Measurements from ENCODE around the gene MYO1B.

MYO1B gene

GRCh38 chr2:191272064-191272463 is 26.9 kb downstream of the MYO1B start:
- H3K79me1 ChIP-seq (replicated peaks; ENCODE audit: low read length, poor library complexity, severe bottlenecking): peaks cover 15% of the 10 kb centered on the region
- no peak for DNase-seq
- peaks cover 0 to 24% of the 10 kb centered on the region in 2 experiments for H3K36me3 ChIP-seq (ENCODE audit: control insufficient read depth in 1 of 2, insufficient read depth in 2 of 2, low read depth in 1 of 2, low read length in 2 of 2)
- H3K18ac ChIP-seq (ENCODE audit: low read depth in 1 of 2, low read length in 2 of 2): no peak overlapping the region
- 96% methylated on average over 2 of the region's 2 CpGs for WGBS
- H3K4ac ChIP-seq (ENCODE audit: low read depth in 1 of 2, low read length in 2 of 2): no peak overlapping the region
- no peak overlapping the region for H4K91ac ChIP-seq (ENCODE audit: low read length)
- no peak overlapping the region for H3K4me2 ChIP-seq (ENCODE audit: low read length, poor library complexity, severe bottlenecking)
- no peak overlapping the region for H2BK120ac ChIP-seq (ENCODE audit: low read depth, low read length)
- H2AFZ ChIP-seq (ENCODE audit: low read depth, low read length): no peak overlapping the region
- H3K14ac ChIP-seq (ENCODE audit: low read length in 2 of 2): no peak overlapping the region
- no peak overlapping the region for H4K8ac ChIP-seq (ENCODE audit: low read length)
- H3K27me3 ChIP-seq (ENCODE audit: control insufficient read depth in 1 of 2, insufficient read depth in 1 of 2, low read length in 2 of 2): no peaks in the 10 kb centered on the region
- H3K9ac ChIP-seq (ENCODE audit: low read length): no peak overlapping the region
- H3K4me3 ChIP-seq (ENCODE audit: insufficient read depth in 1 of 2, low read depth in 1 of 2, low read length in 2 of 2): no peak overlapping the region
- H2AK5ac ChIP-seq (ENCODE audit: low read length, severe bottlenecking): peak overlapping the region; percentile 7
- H3K4me1 ChIP-seq (ENCODE audit: control insufficient read depth, insufficient read depth, low read depth, low read length): peaks cover 5% of the 10 kb centered on the region
- H2BK12ac ChIP-seq (ENCODE audit: low read length in 2 of 2): no peak overlapping the region
- no peaks in the 10 kb centered on the region for H3K9me3 ChIP-seq (ENCODE audit: control insufficient read depth, low read length)
- H3K23ac ChIP-seq (ENCODE audit: low read length in 2 of 2): peak overlapping the region in 1 of 2 experiments; percentile 32
- no peak overlapping the region for H2BK5ac ChIP-seq (ENCODE audit: low read depth, low read length, poor library complexity, severe bottlenecking)
- H3K27ac ChIP-seq (ENCODE audit: low read length, poor library complexity, severe bottlenecking): no peak overlapping the region
- H2BK15ac ChIP-seq (ENCODE audit: low read depth, poor library complexity, severe bottlenecking): no peak overlapping the region

GRCh38 chr2:191274413-191274815 is 29.2 kb downstream of the MYO1B start:
- no peak overlapping the region for H3K4me3 ChIP-seq (ENCODE audit: insufficient read depth in 1 of 2, low read depth in 1 of 2, low read length in 2 of 2)
- H3K27ac ChIP-seq (ENCODE audit: low read length, poor library complexity, severe bottlenecking): no peak overlapping the region
- H2AK5ac ChIP-seq (ENCODE audit: low read length, severe bottlenecking): no peak overlapping the region
- H3K23ac ChIP-seq (ENCODE audit: low read length in 2 of 2): no peak overlapping the region
- H3K9me3 ChIP-seq (ENCODE audit: control insufficient read depth, low read length): no peaks in the 10 kb centered on the region
- H2BK120ac ChIP-seq (ENCODE audit: low read depth, low read length): no peak overlapping the region
- peaks cover 2% of the 10 kb centered on the region for H3K4me1 ChIP-seq (ENCODE audit: control insufficient read depth, insufficient read depth, low read depth, low read length)
- H2AFZ ChIP-seq (ENCODE audit: low read depth, low read length): no peak overlapping the region
- no peak overlapping the region for H4K91ac ChIP-seq (ENCODE audit: low read length)
- no peak for DNase-seq
- no peak overlapping the region for H3K18ac ChIP-seq (ENCODE audit: low read depth in 1 of 2, low read length in 2 of 2)
- H2BK12ac ChIP-seq (ENCODE audit: low read length in 2 of 2): no peak overlapping the region
- H3K79me1 ChIP-seq (replicated peaks; ENCODE audit: low read length, poor library complexity, severe bottlenecking): peaks cover 18% of the 10 kb centered on the region
- H2BK15ac ChIP-seq (ENCODE audit: low read depth, poor library complexity, severe bottlenecking): no peak overlapping the region
- no peak overlapping the region for H3K9ac ChIP-seq (ENCODE audit: low read length)
- no peak overlapping the region for H3K4me2 ChIP-seq (ENCODE audit: low read length, poor library complexity, severe bottlenecking)
- no peak overlapping the region for H3K14ac ChIP-seq (ENCODE audit: low read length in 2 of 2)
- H2BK5ac ChIP-seq (ENCODE audit: low read depth, low read length, poor library complexity, severe bottlenecking): no peak overlapping the region
- 95% methylated on average over 2 of the region's 2 CpGs for WGBS
- H4K8ac ChIP-seq (ENCODE audit: low read length): peak overlapping the region; percentile 76
- peaks cover 6 to 40% of the 10 kb centered on the region in 2 experiments for H3K36me3 ChIP-seq (ENCODE audit: control insufficient read depth in 1 of 2, insufficient read depth in 2 of 2, low read depth in 1 of 2, low read length in 2 of 2)
- no peaks in the 10 kb centered on the region for H3K27me3 ChIP-seq (ENCODE audit: control insufficient read depth in 1 of 2, insufficient read depth in 1 of 2, low read length in 2 of 2)
- H3K4ac ChIP-seq (ENCODE audit: low read depth in 1 of 2, low read length in 2 of 2): no peak overlapping the region

GRCh38 chr2:191276792-191277465 is 31.7 kb downstream of the MYO1B start:
- Histone ChIP-seq H3K9me3 (ENCODE audit: control insufficient read depth, low read length) (no peaks in the 10 kb centered on the region), H3K4me3 (ENCODE audit: insufficient read depth in 1 of 2, low read depth in 1 of 2, low read length in 2 of 2) (no peak overlapping the region), H3K4ac (ENCODE audit: low read depth in 1 of 2, low read length in 2 of 2) (no peak overlapping the region), H3K9ac (ENCODE audit: low read length) (no peak overlapping the region), H3K27ac (ENCODE audit: low read length, poor library complexity, severe bottlenecking) (no peak overlapping the region), H3K14ac (ENCODE audit: low read length in 2 of 2) (no peak overlapping the region), H3K4me2 (ENCODE audit: low read length, poor library complexity, severe bottlenecking) (no peak overlapping the region), H3K36me3 (ENCODE audit: control insufficient read depth in 1 of 2, insufficient read depth in 2 of 2, low read depth in 1 of 2, low read length in 2 of 2) (peaks cover 13 to 65% of the 10 kb centered on the region in 2 experiments), H3K27me3 (ENCODE audit: control insufficient read depth in 1 of 2, insufficient read depth in 1 of 2, low read length in 2 of 2) (no peaks in the 10 kb centered on the region), H4K91ac (ENCODE audit: low read length) (no peak overlapping the region), H2BK5ac (ENCODE audit: low read depth, low read length, poor library complexity, severe bottlenecking) (no peak overlapping the region), H3K23ac (ENCODE audit: low read length in 2 of 2) (no peak overlapping the region), H2BK15ac (ENCODE audit: low read depth, poor library complexity, severe bottlenecking) (no peak overlapping the region), H3K18ac (ENCODE audit: low read depth in 1 of 2, low read length in 2 of 2) (no peak overlapping the region), H2BK120ac (ENCODE audit: low read depth, low read length) (no peak overlapping the region), H2AK5ac (ENCODE audit: low read length, severe bottlenecking) (no peak overlapping the region), H2AFZ (ENCODE audit: low read depth, low read length) (no peak overlapping the region), H4K8ac (ENCODE audit: low read length) (no peak overlapping the region), H3K79me1 (replicated peaks; ENCODE audit: low read length, poor library complexity, severe bottlenecking) (peaks cover 36% of the 10 kb centered on the region), H2BK12ac (ENCODE audit: low read length in 2 of 2) (no peak overlapping the region), H3K4me1 (ENCODE audit: control insufficient read depth, insufficient read depth, low read depth, low read length) (peaks cover 3% of the 10 kb centered on the region)
- no peak for DNase-seq
- WGBS: no CpG with 5 or more reads among the region's 5 CpGs

- DNase-seq: no peak
- Histone ChIP-seq H3K9me3 (ENCODE audit: control insufficient read depth, low read length) (no peaks in the 10 kb centered on the region), H3K4me3 (ENCODE audit: insufficient read depth in 1 of 2, low read depth in 1 of 2, low read length in 2 of 2) (no peak overlapping the region), H3K14ac (ENCODE audit: low read length in 2 of 2) (no peak overlapping the region), H3K4ac (ENCODE audit: low read depth in 1 of 2, low read length in 2 of 2) (no peak overlapping the region), H3K23ac (ENCODE audit: low read length in 2 of 2) (no peak overlapping the region), H2BK12ac (ENCODE audit: low read length in 2 of 2) (no peak overlapping the region), H3K4me2 (ENCODE audit: low read length, poor library complexity, severe bottlenecking) (no peak overlapping the region), H2BK5ac (ENCODE audit: low read depth, low read length, poor library complexity, severe bottlenecking) (no peak overlapping the region), H3K79me1 (replicated peaks; ENCODE audit: low read length, poor library complexity, severe bottlenecking) (peaks cover 43% of the 10 kb centered on the region), H3K36me3 (ENCODE audit: control insufficient read depth in 1 of 2, insufficient read depth in 2 of 2, low read depth in 1 of 2, low read length in 2 of 2) (peaks cover 13 to 92% of the 10 kb centered on the region in 2 experiments), H4K91ac (ENCODE audit: low read length) (no peak overlapping the region), H4K8ac (ENCODE audit: low read length) (no peak overlapping the region), H3K9ac (ENCODE audit: low read length) (no peak overlapping the region), H3K27ac (ENCODE audit: low read length, poor library complexity, severe bottlenecking) (no peak overlapping the region), H3K18ac (ENCODE audit: low read depth in 1 of 2, low read length in 2 of 2) (no peak overlapping the region), H3K4me1 (ENCODE audit: control insufficient read depth, insufficient read depth, low read depth, low read length) (peaks cover 2% of the 10 kb centered on the region), H2BK15ac (ENCODE audit: low read depth, poor library complexity, severe bottlenecking) (no peak overlapping the region), H2AFZ (ENCODE audit: low read depth, low read length) (no peak overlapping the region), H2AK5ac (ENCODE audit: low read length, severe bottlenecking) (no peak overlapping the region), H3K27me3 (ENCODE audit: control insufficient read depth in 1 of 2, insufficient read depth in 1 of 2, low read length in 2 of 2) (no peaks in the 10 kb centered on the region), H2BK120ac (ENCODE audit: low read depth, low read length) (no peak overlapping the region)
- WGBS: 95% methylated on average over 4 of the region's 7 CpGs
These were observed 35.1 kb downstream of the MYO1B start for GRCh38 chr2:191280290-191280689.

Data from mesenchymal stem cell (in vitro differentiated cells and primary cell).